Stimulated activated CD4-positive, alpha-beta T cell treated with anti-CD3 and anti-CD28 coated beads, Interleukin-2, amount 100 ng/mL, for 4 hours (primary cell): ENCODE results near the gene PCNX3.
"Not testable (repeated sequence)": the region's sequence is repeated elsewhere in the genome, so short reads cannot be mapped to it uniquely, and the experiment has no call there.

ENCODE experiments used
- DNase-seq: peaks from one replicate; pipeline ENCODE4 v3.0.0-alpha.2; 2020; ENCODE audit warnings: low read depth

Gene PCNX3

DNA sequence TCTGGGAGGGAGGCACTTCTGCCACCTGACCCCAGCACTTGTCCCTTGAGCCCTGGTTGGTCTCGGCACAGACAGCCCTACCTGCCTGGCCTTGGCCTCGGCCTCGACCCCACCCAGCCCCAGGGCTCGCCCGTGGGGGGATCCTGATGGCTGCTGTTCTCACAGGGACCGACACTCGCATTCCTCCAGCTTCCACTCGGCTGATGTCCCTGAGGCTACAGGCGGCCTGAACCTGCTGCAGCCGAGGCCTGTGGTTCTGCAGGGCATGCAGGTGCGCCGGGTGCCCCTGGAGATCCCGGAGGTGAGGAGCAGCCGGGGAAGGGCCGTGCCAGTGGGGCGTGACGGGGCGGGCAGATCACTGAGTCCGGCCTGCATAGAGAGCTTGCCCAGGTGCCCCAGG lies 5.1 kb downstream of the PCNX3 start:
- no peak for DNase-seq

DNA sequence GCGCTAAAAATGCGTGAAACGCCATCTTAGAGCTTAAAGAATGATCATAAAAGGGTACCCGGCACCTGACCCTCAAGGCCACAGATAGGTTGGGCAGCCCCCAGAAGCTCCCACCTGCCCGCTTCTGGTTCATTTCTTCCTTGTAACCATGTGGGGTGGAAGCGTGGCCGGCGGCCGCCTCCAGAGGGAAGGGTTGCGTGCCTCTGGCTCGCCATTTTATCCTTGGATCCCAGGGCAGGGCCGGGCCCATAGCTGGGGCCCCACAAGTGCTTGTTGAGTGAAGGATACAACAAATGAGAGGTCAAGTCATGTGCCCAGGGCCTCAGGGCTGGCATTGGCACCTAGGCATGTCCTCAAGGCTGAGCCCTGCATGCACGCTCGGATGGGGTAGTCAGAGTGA lies 5.9 kb downstream of the PCNX3 start:
- DNase-seq, result no peak

DNA sequence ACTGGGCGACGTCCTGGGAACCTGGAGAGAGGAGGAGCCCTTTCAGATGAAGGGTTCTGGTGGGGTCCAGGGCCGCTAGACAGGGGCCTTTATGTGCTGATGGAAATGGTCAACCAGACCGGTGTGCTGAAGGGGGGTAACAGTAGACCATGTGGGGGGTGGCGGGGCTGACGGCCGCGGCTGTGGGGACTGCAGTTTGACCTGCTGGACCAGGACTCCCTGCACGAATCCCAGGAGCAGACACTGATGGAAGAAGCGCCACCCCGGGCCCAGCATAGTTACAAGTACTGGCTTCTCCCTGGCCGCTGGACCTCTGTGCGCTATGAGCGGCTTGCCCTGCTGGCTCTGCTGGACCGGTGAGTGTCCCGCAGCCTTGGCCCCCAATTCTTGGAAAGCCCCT lies 6.4 kb downstream of the PCNX3 start:
- DNase-seq, result no peak

GRCh38 chr11:65623177-65623576 lies 7.6 kb downstream of the PCNX3 start:
- DNase-seq, result no peak

DNA sequence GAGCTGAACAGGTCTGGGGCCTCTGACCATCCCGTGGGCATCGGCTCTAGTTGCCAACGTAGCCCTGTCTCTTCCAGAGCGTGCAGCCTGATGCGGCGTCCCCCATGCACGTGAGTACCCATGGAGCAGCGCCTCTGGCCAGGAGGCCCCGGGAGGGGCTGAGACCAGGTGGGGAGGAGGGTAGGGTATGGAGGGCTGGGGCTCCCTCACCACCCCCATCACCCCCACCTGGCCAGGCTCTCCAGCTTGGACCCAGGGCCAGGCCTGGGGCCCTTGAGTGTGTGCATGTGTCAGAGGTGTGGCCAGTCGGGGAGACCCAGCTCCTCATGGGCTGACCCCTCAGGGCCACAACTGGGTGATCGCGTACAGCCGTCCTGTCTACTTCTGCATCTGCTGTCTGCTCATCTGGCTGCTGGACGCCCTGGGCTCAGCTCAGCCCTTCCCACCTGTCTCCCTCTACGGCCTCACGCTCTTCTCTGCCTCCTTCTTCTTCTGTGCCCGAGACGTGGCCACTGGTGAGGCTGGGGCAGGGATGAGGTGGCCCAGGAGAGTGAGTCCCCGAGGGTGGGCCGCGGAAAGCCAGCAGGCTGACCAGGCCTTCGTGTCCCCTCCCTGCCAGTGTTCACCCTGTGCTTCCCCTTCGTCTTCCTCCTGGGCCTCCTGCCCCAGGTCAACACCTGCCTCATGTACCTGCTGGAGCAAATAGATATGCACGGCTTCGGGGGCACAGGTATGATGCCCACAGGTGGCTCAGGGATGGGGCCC lies 8.5 kb downstream of the PCNX3 start:
- DNase-seq, result no peak

DNA sequence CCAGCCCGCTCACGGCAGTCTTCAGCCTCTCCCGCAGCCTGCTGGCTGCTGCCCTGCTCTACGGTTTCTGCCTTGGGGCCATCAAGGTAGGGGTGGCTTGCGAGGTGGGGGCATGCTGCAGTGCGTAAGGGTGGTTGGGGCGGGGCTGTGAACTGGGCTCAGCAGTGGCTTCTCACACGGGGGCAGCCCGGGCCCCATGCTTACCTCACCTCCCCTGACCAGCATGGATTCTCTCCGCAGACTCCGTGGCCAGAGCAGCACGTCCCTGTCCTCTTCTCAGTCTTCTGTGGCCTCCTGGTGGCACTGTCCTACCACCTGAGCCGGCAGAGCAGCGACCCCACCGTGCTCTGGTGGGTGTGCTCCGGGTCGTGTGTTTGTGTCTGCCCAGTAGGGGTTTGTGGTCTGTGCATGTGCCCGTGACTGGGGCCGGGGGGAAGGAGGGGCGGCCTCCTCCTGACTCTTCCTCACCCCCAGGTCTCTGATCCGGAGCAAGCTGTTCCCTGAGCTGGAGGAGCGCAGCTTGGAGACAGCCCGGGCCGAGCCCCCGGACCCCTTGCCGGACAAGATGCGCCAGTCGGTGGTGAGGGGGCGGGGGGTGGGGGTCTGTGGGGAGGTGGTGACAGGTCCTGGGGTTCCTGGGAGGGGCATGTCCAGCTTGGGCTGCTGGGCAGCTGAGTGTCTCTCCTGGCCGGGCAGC lies 9.5 kb downstream of the PCNX3 start:
- DNase-seq, result no peak

GRCh38 chr11:65625628-65626342 lies 10.2 kb downstream of the PCNX3 start:
- no peak for DNase-seq

DNA sequence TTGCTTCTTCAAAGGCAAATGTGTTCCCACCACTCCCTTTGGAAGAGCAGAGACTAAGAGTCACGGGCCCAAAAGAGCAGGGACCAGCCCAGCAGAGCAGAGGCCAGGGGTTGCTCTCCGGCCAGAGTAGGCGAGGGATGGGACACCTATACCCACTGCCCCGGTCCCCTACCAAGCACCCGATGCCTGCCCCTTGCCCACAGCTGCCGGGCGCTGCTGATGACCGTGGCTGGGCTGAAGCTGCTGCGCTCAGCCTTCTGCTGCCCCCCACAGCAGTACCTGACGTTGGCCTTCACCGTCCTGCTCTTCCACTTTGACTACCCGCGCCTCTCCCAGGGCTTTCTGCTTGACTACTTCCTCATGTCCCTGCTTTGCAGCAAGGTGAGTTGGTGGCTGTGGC lies 11.6 kb downstream of the PCNX3 start:
- no peak for DNase-seq

GRCh38 chr11:65629579-65629978 lies 14.0 kb downstream of the PCNX3 start:
- DNase-seq, result no peak

DNA sequence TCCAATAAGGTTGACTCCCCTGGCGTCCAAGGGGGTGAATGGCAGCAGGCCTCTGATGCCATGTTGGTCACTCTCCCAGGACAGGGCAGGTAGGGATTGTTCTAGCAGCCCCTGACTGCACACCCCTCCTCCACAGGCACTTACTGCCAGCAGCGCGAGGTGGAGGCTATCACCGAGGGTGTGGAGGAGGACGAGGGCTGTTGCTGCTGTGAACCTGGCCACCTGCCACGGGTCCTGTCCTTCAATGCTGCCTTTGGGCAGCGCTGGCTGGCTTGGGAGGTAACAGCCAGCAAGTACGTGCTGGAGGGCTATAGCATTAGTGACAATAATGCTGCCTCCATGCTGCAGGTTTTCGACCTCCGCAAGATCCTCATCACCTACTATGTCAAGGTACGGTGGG lies 14.6 kb downstream of the PCNX3 start:
- DNase-seq, result no peak

- DNase-seq, result no peak
Measured at GRCh38 chr11:65633390-65634108, 18.0 kb downstream of the PCNX3 start.

DNA sequence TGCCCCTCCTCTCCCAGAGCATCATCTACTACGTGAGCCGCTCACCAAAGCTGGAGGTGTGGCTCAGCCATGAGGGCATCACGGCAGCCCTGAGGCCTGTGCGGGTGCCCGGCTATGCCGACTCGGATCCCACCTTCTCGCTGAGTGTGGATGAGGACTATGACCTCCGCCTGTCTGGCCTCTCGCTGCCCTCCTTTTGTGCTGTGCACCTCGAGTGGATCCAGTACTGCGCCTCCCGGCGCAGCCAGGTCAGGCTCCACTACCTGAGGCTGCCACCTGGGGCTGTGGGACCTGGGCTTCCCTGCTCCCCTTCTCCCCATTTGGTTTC lies 18.5 kb downstream of the PCNX3 start:
- DNase-seq, result no peak

- no peak for DNase-seq
Measured at GRCh38 chr11:65634440-65634839, 18.9 kb downstream of the PCNX3 start.

GRCh38 chr11:65634905-65635731 lies 19.5 kb downstream of the PCNX3 start:
- no peak for DNase-seq

DNA sequence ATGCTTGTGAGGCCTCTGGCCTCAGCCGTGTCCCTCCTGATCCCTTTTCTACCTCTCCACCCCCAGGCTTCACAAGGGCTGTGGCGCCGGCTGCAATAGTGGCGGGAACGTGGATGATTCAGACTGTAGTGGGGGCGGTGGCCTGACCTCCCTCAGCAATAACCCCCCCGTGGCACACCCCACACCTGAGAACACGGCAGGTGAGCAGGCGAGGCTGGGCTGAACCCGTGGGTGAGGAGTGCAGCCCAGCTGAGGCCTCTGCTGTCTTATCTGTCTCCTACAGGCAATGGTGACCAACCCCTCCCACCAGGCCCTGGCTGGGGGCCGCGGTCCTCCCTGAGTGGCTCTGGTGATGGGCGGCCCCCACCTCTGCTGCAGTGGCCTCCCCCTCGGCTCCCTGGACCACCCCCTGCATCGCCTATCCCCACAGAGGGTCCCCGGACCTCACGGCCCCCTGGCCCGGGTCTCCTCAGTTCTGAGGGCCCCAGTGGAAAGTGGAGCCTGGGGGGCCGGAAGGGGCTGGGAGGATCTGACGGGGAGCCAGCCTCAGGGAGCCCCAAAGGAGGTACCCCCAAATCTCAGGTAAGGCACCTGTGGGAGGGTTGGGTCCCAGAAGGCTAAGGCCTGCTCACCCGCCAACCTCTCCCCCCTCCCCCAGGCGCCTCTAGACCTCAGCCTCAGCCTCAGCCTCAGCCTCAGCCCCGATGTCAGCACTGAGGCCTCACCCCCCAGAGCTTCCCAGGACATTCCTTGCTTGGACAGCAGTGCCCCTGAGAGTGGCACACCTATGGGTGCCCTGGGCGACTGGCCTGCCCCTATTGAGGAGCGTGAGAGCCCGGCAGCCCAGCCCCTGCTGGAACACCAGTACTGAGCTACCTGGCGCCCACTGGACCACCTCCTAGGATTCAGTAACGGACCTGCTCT lies 20.8 kb downstream of the PCNX3 start:
- DNase-seq, result no peak

DNA sequence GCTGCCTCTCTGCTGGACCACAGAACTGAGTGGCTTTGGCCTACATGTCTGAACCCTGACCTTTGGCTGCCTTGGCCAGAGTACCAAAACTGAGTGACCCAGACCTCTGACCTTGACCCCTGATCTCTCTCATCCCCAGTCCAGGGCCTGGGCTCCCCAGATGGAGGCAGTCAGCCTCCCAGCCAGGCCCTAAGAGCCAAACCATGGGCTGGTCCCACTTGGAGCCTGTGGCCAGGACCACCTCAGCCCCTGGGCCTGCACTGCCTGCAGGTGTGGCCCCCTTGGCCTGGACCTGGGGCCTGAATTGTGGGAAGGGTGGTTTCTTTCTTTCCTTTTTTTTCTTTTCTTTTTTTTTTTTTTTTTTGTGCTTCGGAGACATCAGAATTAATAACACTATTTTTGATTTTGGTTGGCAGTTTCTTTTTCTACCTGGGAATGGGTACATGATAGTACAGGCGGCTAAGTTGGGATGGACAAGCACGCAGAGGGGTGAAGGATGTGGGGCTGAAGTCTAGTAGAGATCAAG lies 21.5 kb downstream of the PCNX3 start:
- DNase-seq, result no peak

DNA sequence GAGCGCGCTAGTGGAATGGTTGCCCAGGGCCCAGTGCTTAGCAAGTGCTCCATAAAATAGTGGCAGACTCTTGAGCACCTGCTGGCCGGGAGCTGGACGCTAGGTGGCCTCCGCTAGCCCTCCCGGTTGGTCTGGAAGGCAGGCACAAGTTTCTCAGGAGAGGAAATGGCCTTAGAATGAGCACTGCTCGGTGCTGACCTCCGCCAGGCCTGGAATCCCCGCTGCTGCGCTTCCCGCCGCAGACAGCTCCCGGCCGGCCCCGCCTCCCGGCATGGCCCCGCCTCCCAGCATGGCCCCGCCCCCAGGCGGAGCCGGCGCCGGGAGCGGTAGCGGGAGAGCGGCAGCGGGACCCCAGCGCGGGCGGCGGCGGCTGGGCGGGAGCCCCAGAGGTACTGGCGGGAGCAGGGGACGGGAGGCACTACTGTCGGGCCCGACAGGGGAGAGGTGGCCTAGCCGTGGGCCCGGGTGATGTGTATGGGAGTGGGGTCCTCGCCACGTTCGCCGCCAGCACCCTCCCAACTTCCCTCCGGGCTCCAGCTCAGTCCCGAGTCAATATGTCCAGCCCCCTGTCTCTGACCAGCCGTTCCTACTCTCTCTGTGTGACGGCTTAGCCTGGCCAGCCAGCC lies 22.3 kb downstream of the PCNX3 start, which contains the start of gene SIPA1:
TSS of gene SIPA1 (plus strand) at position 308 of the 626 bp plus-strand sequence. CDS start 2,821 bp downstream, outside the sequence.
- DNase-seq, result peak; percentile 60

DNA sequence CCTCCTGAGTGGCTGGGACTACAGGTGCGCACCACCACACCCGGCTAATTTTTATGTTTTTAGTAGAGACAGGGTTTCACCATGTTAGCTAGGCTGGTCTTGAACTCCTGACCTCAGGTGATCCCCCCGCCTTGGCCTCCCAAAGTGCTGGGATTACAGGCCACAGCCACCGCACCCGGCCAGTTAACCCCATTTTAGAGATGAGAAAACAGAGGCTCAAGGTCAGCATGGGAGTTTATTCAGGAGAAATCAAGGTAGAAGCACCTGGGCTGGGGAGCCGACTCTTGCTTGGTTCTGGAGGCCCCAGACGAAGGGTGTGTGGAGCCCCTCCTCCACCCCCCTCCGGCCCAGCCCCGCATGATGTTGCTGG lies 23.6 kb downstream of the PCNX3 start:
- DNase-seq, result not testable (repeated sequence)

DNA sequence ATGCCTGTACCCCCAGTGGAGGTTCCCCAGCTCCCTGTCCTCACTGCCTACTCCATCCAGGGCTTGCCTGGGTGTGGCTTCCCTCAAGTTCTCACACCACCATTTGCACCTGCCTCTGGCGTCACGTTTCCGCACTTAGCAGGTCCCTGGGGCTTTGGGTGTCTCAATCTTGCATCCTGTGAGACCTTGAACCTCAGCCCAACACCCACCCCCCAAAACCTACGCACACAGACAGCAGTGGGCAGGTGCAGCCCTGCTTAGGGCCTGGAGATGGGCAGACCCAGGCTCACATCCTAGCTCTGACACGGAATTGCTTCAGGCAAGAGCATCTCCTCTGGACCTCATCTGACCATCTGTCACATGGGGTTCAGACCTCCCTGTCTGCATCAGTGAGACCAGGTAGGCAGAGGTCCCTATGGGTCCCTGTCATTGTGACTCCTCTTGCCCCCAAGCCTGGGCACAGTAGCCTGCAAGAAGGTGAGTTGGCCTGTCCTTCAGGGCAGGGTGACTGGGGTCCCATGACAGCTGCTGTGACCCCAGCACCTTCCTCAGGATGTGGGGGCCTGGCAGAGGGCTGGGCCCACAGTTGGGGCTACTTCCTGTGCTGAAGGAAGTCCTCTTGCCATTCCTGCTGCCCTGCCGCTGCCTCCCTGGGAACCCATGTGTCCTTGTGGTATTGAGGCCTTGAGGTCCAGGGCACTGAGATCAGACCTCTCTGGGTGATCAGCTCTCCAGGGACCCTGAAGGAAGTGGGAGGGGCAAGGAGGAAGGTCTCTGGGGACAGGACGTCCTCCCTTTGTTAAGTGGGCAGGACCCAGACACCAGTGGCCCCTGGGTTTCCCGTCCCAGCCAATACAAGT lies 24.3 kb downstream of the PCNX3 start:
- DNase-seq, result peak; percentile 30
